GM10847 (cell line): ENCODE results near the gene CALCOCO1.

Source experiments
- POLR2A ChIP-seq: IDR thresholded peaks from 2 replicates; pipeline ENCODE4 v1.6.1; 2011; ENCODE audit not compliant: insufficient read length; ENCODE audit errors: extremely low read depth

CALCOCO1 gene

GRCh38 chr12:53754633-53755264 is 27.5 kb upstream of the CALCOCO1 start:
- no peak for TF ChIP-seq POLR2A

GRCh38 chr12:53754188-53754585 is 26.9 kb upstream of the CALCOCO1 start:
- TF ChIP-seq POLR2A, result no peak

- no peak for TF ChIP-seq POLR2A
Measured at GRCh38 chr12:53752621-53753020, 25.4 kb upstream of the CALCOCO1 start.

- TF ChIP-seq POLR2A, result no peak
Measured at GRCh38 chr12:53752192-53752601, 24.9 kb upstream of the CALCOCO1 start.

- no peak for TF ChIP-seq POLR2A
Measured at GRCh38 chr12:53751336-53752191, 24.3 kb upstream of the CALCOCO1 start, which contains the start of gene CISTR. CISTR (minus strand) TSS chr12:53751979.

GRCh38 chr12:53750812-53751335 is 23.6 kb upstream of the CALCOCO1 start:
- TF ChIP-seq POLR2A, result peak; percentile 15

GRCh38 chr12:53749986-53750811 is 22.9 kb upstream of the CALCOCO1 start:
- TF ChIP-seq POLR2A, result no peak

- TF ChIP-seq POLR2A, result no peak
Measured at GRCh38 chr12:53748072-53748840, 21.0 kb upstream of the CALCOCO1 start.

GRCh38 chr12:53747095-53747494 is 19.8 kb upstream of the CALCOCO1 start:
- no peak for TF ChIP-seq POLR2A

GRCh38 chr12:53746592-53747092 is 19.4 kb upstream of the CALCOCO1 start:
- TF ChIP-seq POLR2A, result no peak

- TF ChIP-seq POLR2A, result no peak
Measured at GRCh38 chr12:53744751-53745150, 17.5 kb upstream of the CALCOCO1 start.

- no peak for TF ChIP-seq POLR2A
Measured at GRCh38 chr12:53744130-53744441, 16.8 kb upstream of the CALCOCO1 start.

GRCh38 chr12:53743266-53744129 is 16.2 kb upstream of the CALCOCO1 start:
- no peak for TF ChIP-seq POLR2A

- TF ChIP-seq POLR2A, result no peak
Measured at GRCh38 chr12:53740130-53740491, 12.9 kb upstream of the CALCOCO1 start.
